Measurements from ENCODE around the gene DMXL2. TPM values are rescaled to one million over a fixed set of nuclear protein-coding genes. Genes with fewer than 3 reads are reported as not detected.
A peak's percentile ranks its signal among the peaks of the same experiment; 100 is the strongest.
"Not testable (repeated sequence)": the region's sequence is repeated elsewhere in the genome, so short reads cannot be mapped to it uniquely, and the experiment has no call there.

DMXL2 gene
- total and polyA plus RNA-seq, 12 donors: 4.5 to 18.6 (median 6.9) TPM

GRCh38 chr15:51575775-51576174 is 46.8 kb downstream of the DMXL2 start:
- DNase-seq (no peak), ATAC-seq (no peak)
- TF ChIP-seq CTCF (IDR thresholded peaks at IDR 0.05): no peak
- peaks cover 0 to 8% (median 0%) of the 10 kb centered on the region in 11 donors for H3K9me3 ChIP-seq
- 97 to 100% methylated on average over 1 of the region's 1 CpG for WGBS, 2 donors
- no peaks in the 10 kb centered on the region for H3K27me3 ChIP-seq
- H3K4me1 ChIP-seq: peaks cover 0 to 56% (median 0%) of the 10 kb centered on the region in 9 donors
- H3K27ac ChIP-seq: peak overlapping the region in 1 of 10 donors; percentile 75
- no peak overlapping the region for H3K4me3 ChIP-seq
- H3K36me3 ChIP-seq: no peaks in the 10 kb centered on the region
- intact Hi-C loops (cut with DNase I): loop anchor here in 1 of 10 donors (10.0 kb wide), 1 partner anchor 51 kb away; no protein-coding TSS in a partner anchor

DNA sequence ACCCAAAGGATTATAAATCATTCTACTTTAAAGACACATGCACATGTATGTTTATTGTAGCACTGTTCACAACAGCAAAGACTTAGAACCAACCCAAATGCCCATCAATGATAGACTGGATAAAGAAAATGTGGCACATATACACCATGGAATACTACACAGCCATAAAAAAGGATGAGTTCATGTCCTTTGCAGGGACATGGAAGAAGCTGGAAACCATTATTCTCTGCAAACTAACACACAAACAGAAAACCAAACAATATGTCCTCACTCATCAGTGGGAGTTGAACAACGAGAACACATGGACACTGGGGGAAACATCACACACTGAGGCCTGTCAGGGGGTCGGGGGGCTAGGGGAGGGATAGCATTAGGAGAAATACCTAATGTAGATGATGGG is 49.2 kb downstream of the DMXL2 start:
- 98 to 99% methylated on average over 2 of the region's 2 CpGs for WGBS, 2 donors
- intact Hi-C loops (cut with DNase I): loop anchor here in 1 of 10 donors (10.0 kb wide), 1 partner anchor 49 kb away; no protein-coding TSS in a partner anchor
- H3K9me3 ChIP-seq: peaks cover 0 to 15% (median 0%) of the 10 kb centered on the region in 11 donors
- H3K27me3 ChIP-seq, H3K4me3 ChIP-seq, H3K36me3 ChIP-seq, H3K27ac ChIP-seq, DNase-seq, ATAC-seq: not testable (repeated sequence)
- peaks cover 0 to 40% (median 0%) of the 10 kb centered on the region in 9 donors for H3K4me1 ChIP-seq

- H3K4me3 ChIP-seq; H3K4me1 ChIP-seq; H3K36me3 ChIP-seq; H3K27me3 ChIP-seq; H3K27ac ChIP-seq; DNase-seq; intact Hi-C loops (cut with DNase I); ATAC-seq: not testable (repeated sequence)
- H3K9me3 ChIP-seq: peaks cover 0 to 15% (median 0%) of the 10 kb centered on the region in 11 donors
- WGBS, 2 donors: 70 to 72% methylated on average over 18 of the region's 18 CpGs
Measured at GRCh38 chr15:51568939-51569784, 53.4 kb downstream of the DMXL2 start.

DNA sequence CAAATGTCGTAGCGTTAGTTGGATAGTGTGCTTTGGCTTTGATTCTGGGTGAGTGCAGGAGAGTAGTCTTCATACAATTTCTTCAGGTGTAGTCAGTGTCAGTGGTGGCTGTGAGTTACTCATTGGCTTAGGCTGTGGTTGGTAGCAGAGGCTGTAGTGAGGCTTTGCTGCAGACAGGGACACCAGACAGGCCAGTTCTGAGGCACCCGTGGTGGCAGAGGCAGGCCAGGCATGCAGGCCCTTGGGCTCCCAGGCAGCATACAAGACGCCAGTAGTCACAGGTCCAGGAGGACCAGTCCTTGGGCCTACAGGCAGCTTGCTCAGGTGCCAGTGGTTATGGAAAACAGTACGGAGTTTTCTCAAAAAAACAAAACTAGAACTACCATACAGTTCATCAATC is 61.3 kb downstream of the DMXL2 start:
- no peak overlapping the region for H3K27ac ChIP-seq
- ATAC-seq: no peak
- intact Hi-C loops (cut with DNase I): no loop called here
- no peak overlapping the region for H3K4me3 ChIP-seq
- peaks cover 0 to 9% (median 0%) of the 10 kb centered on the region in 9 donors for H3K36me3 ChIP-seq
- no peaks in the 10 kb centered on the region for H3K27me3 ChIP-seq
- TF ChIP-seq CTCF (IDR thresholded peaks at IDR 0.05): no peak
- H3K4me1 ChIP-seq: peaks cover 0 to 9% (median 0%) of the 10 kb centered on the region in 9 donors
- 82 to 91% methylated on average over 5 of the region's 5 CpGs for WGBS, 2 donors
- no peaks in the 10 kb centered on the region for H3K9me3 ChIP-seq
- no peak for DNase-seq

- Histone ChIP-seq H3K4me3 (no peak overlapping the region), H3K27ac (no peak overlapping the region), H3K4me1 (peaks cover 0 to 9% (median 0%) of the 10 kb centered on the region in 9 donors), H3K27me3 (no peaks in the 10 kb centered on the region), H3K36me3 (peaks cover 0 to 9% (median 0%) of the 10 kb centered on the region in 9 donors), H3K9me3 (no peaks in the 10 kb centered on the region)
- 96% methylated on average over 3 of the region's 3 CpGs for WGBS, 2 donors
- ATAC-seq (no peak), DNase-seq (no peak)
- no peak for TF ChIP-seq CTCF (IDR thresholded peaks at IDR 0.05)
- intact Hi-C loops (cut with DNase I): no loop called here
Measured at GRCh38 chr15:51558876-51559275, 63.7 kb downstream of the DMXL2 start.

Measured in heart right ventricle (tissue), 16 donors.